B cell (primary cell): ENCODE measurements around the gene PTPRN2. TPM values are rescaled to one million over a fixed set of nuclear protein-coding genes. Genes with fewer than 3 reads are reported as not detected.

Experiments used
- ATAC-seq: fragments of 200-7000 bp; cut with Tn5 transposase; one replicate; pipeline ENCODE4 v1.10.0; 2021; ENCODE audit warnings: low read depth, mild to moderate bottlenecking, moderate number of reproducible peaks, moderate library complexity
- CTCF ChIA-PET: fragments of 350-600 bp; sonication (Branson Sonifier 250); formaldehyde crosslinking; loops from one replicate; lab custom pipeline; 2021; ENCODE audit warnings: antibody characterized with exemption, inconsistent platforms; lab: Charles Lee
- POLR2A ChIA-PET: fragments of 350-600 bp; sonication (Branson Sonifier 250); formaldehyde crosslinking; loops from one replicate; lab custom pipeline; 2021; ENCODE audit warnings: antibody characterized with exemption; lab: Charles Lee
- DNase-seq: peaks from one replicate; pipeline ENCODE4 v3.0.0; 2013
- H2AFZ ChIP-seq: 2 replicates; pipeline ENCODE4 v1.6.1; 2012; ENCODE audit warnings: mild to moderate bottlenecking, low read depth, low read length; ENCODE audit not compliant: insufficient read depth, poor library complexity, severe bottlenecking
- H3K27ac ChIP-seq, 2 donors: 1 replicate in 1 of 2; 2 replicates in 1 of 2; pipeline ENCODE4 v1.5.1; 2012 to 2013; ENCODE audit warnings: low read length in 2 of 2, mild to moderate bottlenecking in 2 of 2, moderate library complexity in 1 of 2
- H3K27me3 ChIP-seq, 4 experiments: fragments of 200-600 bp in 1 of 4; sonication (generic) in 1 of 4; replicated peaks in 1 of 4; 1 replicate in 2 of 4; 2 replicates in 2 of 4; pipeline versions ENCODE4 v1.6.1 to v1.7.0; 2013 to 2016; ENCODE audit warnings: low read length in 3 of 4, mild to moderate bottlenecking in 2 of 4, mixed read lengths in 1 of 4, moderate library complexity in 1 of 4; ENCODE audit not compliant: insufficient read depth in 4 of 4, control insufficient read depth in 3 of 4; ENCODE audit errors: control extremely low read depth in 1 of 4
- H3K36me3 ChIP-seq, 2 experiments: replicated peaks in 1 of 2; 1 replicate in 1 of 2; 2 replicates in 1 of 2; pipeline versions ENCODE4 v1.6.1 to v1.7.1; 2013; ENCODE audit warnings: low read length in 1 of 2; ENCODE audit not compliant: insufficient read depth in 2 of 2, control insufficient read depth in 1 of 2; ENCODE audit errors: control extremely low read depth in 1 of 2, extremely low read depth in 1 of 2
- H3K4me1 ChIP-seq, 2 donors: fragments of 200-600 bp in 1 of 2; sonication (generic) in 1 of 2; 1 replicate in 1 of 2; 2 replicates in 1 of 2; pipeline versions ENCODE4 v1.5.1 to v1.6.1; 2013 to 2017; ENCODE audit warnings: low read length in 2 of 2; ENCODE audit not compliant: control insufficient read depth in 2 of 2, insufficient read depth in 2 of 2
- H3K4me2 ChIP-seq: replicated peaks from 2 replicates; pipeline ENCODE3; 2012; ENCODE audit warnings: mild to moderate bottlenecking, low read depth, low read length; ENCODE audit not compliant: poor library complexity, severe bottlenecking
- H3K4me3 ChIP-seq, 5 experiments: fragments of 200-600 bp in 1 of 5; sonication (generic) in 1 of 5; 1 replicate in 3 of 5; 2 replicates in 2 of 5; pipeline versions ENCODE4 v1.5.1 to v1.7.0; 2011 to 2016; ENCODE audit warnings: low read length in 4 of 5, mild to moderate bottlenecking in 4 of 5, low read depth in 2 of 5, control low read depth in 1 of 5, moderate library complexity in 1 of 5; ENCODE audit not compliant: insufficient read depth in 1 of 5; ENCODE audit errors: control extremely low read depth in 1 of 5, extremely low read depth in 1 of 5
- H3K79me2 ChIP-seq: fragments of 200-600 bp; sonication (generic); one replicate; pipeline ENCODE4 v1.6.0; 2016; ENCODE audit warnings: low read length; ENCODE audit not compliant: control insufficient read depth, insufficient read depth
- H3K9ac ChIP-seq: fragments of 200-600 bp; sonication (generic); 2 replicates; pipeline ENCODE4 v1.6.1; 2017; ENCODE audit warnings: mild to moderate bottlenecking, low read length, moderate library complexity
- H3K9me3 ChIP-seq, 3 donors: one replicate each; pipeline versions ENCODE4 v1.6.1 to v1.7.1; 2013; ENCODE audit warnings: low read length in 2 of 3; ENCODE audit not compliant: control insufficient read depth in 2 of 3, insufficient read depth in 1 of 3; ENCODE audit errors: control extremely low read depth in 1 of 3
- H4K20me1 ChIP-seq: 2 replicates; pipeline ENCODE4 v1.6.0; 2012; ENCODE audit warnings: mild to moderate bottlenecking, low read length; ENCODE audit not compliant: insufficient read depth, control insufficient read depth, poor library complexity, severe bottlenecking
- H3K27ac Mint-ChIP-seq: one replicate; pipeline ENCODE4 v1.8.0; 2021; ENCODE audit warnings: mixed read lengths
- H3K27me3 Mint-ChIP-seq: one replicate; pipeline ENCODE4 v1.8.0; 2021; ENCODE audit warnings: mixed read lengths
- H3K4me1 Mint-ChIP-seq: one replicate; pipeline ENCODE4 v1.8.0; 2021; ENCODE audit warnings: mixed read lengths
- H3K4me3 Mint-ChIP-seq: one replicate; pipeline ENCODE4 v1.8.0; 2021; ENCODE audit warnings: mixed read lengths
- H3K9me3 Mint-ChIP-seq: one replicate; pipeline ENCODE4 v1.8.0; 2022; ENCODE audit warnings: mixed read lengths; ENCODE audit not compliant: insufficient read depth
- CTCF ChIP-seq: fragments of 200-600 bp; IDR thresholded peaks from one replicate; pipeline ENCODE4 v1.8.0; 2022; ENCODE audit warnings: antibody characterized with exemption, mild to moderate bottlenecking
- EZH2 ChIP-seq: IDR thresholded peaks from 2 replicates; pipeline ENCODE4 v1.6.1; 2012; ENCODE audit warnings: borderline replicate concordance, low read depth, mild to moderate bottlenecking, moderate library complexity, low read length; ENCODE audit not compliant: insufficient read depth, poor library complexity, severe bottlenecking
- WGBS: methylation state at CpG from one replicate; pipeline ENCODE4 v1.1.5; 2013; ENCODE audit warnings: missing lambda C conversion rate; ENCODE audit not compliant: insufficient coverage; 5-methylcytosine and 5-hydroxymethylcytosine counted together
- intact Hi-C: fragments of 100-400 bp; cut with micrococcal nuclease; formaldehyde crosslinking; loops from one replicate; pipeline ENCODE4 v1.10.0; 2022
- polyA plus RNA-seq: library from polyadenylated mRNA; depleted of rRNA; stranded (reverse); fragments of >200 nt; gene quantifications from 2 replicates; pipeline ENCODE4 v1.2.3, GENCODE V29; 2012
- total RNA-seq, 2 donors: library from RNA; stranded (reverse); fragments of 120-200 nt in 1 of 2; gene quantifications; 1 replicate in 1 of 2; 2 replicates in 1 of 2; pipeline versions ENCODE4 v1.2.3 to v1.2.4, GENCODE V29; 2013 to 2022

Gene PTPRN2
- total and polyA plus RNA-seq, 2 donors (not counting 1 experiment from before 2014, with no cell fraction given): 2.0 to 5.0 TPM

- intact Hi-C loops: no loop called here
- no peak for DNase-seq
- H3K27me3 Mint-ChIP-seq: no peaks in the 10 kb centered on the region
- H3K9me3 ChIP-seq: peaks cover 0 to 27% (median 0%) of the 10 kb centered on the region in 3 donors
- WGBS: 89% methylated on average over 23 of the region's 26 CpGs
- no peak for ATAC-seq
- H3K79me2 ChIP-seq: no peaks in the 10 kb centered on the region
- no peaks in the 10 kb centered on the region for H3K27me3 ChIP-seq
- H3K9me3 Mint-ChIP-seq: peaks cover 3% of the 10 kb centered on the region
- H3K4me1 Mint-ChIP-seq: no peaks in the 10 kb centered on the region
- TF ChIP-seq CTCF (no peak), EZH2 (no peak)
- no peak overlapping the region for H3K4me2 ChIP-seq
- no peak overlapping the region for H3K27ac ChIP-seq
- H3K4me3 ChIP-seq: no peak overlapping the region
- no peak overlapping the region for H3K27ac Mint-ChIP-seq
- no peak overlapping the region for H3K9ac ChIP-seq
- no peaks in the 10 kb centered on the region for H3K36me3 ChIP-seq
- ChIA-PET CTCF (no interaction called here), POLR2A (no interaction called here)
- H3K4me1 ChIP-seq: no peaks in the 10 kb centered on the region
- no peak overlapping the region for H2AFZ ChIP-seq
- no peak overlapping the region for H3K4me3 Mint-ChIP-seq
- no peaks in the 10 kb centered on the region for H4K20me1 ChIP-seq
These were observed 636.1 kb downstream of the PTPRN2 start for GRCh38 chr7:157951300-157952049.

GRCh38 chr7:157949711-157950110 lies 637.9 kb downstream of the PTPRN2 start:
- Mint-ChIP-seq H3K27me3 (no peaks in the 10 kb centered on the region), H3K4me3 (no peak overlapping the region), H3K9me3 (peaks cover 3% of the 10 kb centered on the region), H3K4me1 (no peaks in the 10 kb centered on the region), H3K27ac (no peak overlapping the region)
- DNase-seq (no peak), ATAC-seq (no peak)
- Histone ChIP-seq H3K27ac (no peak overlapping the region), H3K9ac (no peak overlapping the region), H3K36me3 (no peaks in the 10 kb centered on the region), H2AFZ (no peak overlapping the region), H3K4me2 (no peak overlapping the region), H3K79me2 (no peaks in the 10 kb centered on the region), H4K20me1 (no peaks in the 10 kb centered on the region), H3K4me3 (no peak overlapping the region), H3K27me3 (no peaks in the 10 kb centered on the region), H3K9me3 (peaks cover 0 to 33% (median 0%) of the 10 kb centered on the region in 3 donors), H3K4me1 (no peaks in the 10 kb centered on the region)
- intact Hi-C loops: no loop called here
- 61% methylated on average over 3 of the region's 3 CpGs for WGBS
- TF ChIP-seq EZH2: no peak
- no peak for TF ChIP-seq CTCF
- ChIA-PET CTCF (no interaction called here), POLR2A (no interaction called here)
